NCI-H510A (cell line): Measurements from ENCODE around the gene SOCS7.
"Not testable (repeated sequence)": the region's sequence is repeated elsewhere in the genome, so short reads cannot be mapped to it uniquely, and the experiment has no call there.

Experiments used
- DNase-seq: peaks from one replicate; lab custom pipeline; 2025; lab: John Stamatoyannopoulos, UW

SOCS7 gene

DNA sequence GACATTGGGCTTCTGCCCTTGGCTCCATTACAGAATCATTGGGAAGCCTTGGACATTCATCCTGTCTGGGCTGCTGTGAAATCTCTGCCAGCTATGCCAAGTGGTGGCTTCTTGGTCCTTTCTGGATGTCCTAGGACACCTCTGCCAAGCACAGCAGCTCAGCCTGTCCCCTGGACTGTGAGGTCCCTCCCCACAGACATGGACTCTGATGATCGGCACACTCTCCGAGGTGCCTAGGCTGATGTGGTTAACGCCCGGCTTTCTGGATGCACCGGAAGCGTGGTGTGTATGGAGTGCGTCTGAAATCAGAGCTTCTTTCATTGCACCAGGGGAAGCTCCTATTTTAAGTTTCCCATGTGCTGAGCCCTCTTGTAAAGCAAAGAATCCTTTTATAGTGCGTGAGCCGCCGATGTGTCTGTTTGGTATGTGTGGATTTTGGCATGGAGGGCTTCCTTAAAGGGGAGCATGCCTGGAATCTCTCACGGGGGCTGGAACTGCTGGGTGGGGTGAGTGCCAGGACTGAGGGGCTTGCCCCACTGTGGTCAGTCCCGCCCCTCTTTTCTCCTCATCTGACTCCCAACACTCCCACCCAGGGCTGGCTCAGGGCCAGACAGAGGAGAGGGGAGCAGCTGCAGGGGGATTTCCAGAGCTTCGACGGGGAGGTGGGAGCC is 69.7 kb downstream of the SOCS7 start:
- no peak for DNase-seq

DNA sequence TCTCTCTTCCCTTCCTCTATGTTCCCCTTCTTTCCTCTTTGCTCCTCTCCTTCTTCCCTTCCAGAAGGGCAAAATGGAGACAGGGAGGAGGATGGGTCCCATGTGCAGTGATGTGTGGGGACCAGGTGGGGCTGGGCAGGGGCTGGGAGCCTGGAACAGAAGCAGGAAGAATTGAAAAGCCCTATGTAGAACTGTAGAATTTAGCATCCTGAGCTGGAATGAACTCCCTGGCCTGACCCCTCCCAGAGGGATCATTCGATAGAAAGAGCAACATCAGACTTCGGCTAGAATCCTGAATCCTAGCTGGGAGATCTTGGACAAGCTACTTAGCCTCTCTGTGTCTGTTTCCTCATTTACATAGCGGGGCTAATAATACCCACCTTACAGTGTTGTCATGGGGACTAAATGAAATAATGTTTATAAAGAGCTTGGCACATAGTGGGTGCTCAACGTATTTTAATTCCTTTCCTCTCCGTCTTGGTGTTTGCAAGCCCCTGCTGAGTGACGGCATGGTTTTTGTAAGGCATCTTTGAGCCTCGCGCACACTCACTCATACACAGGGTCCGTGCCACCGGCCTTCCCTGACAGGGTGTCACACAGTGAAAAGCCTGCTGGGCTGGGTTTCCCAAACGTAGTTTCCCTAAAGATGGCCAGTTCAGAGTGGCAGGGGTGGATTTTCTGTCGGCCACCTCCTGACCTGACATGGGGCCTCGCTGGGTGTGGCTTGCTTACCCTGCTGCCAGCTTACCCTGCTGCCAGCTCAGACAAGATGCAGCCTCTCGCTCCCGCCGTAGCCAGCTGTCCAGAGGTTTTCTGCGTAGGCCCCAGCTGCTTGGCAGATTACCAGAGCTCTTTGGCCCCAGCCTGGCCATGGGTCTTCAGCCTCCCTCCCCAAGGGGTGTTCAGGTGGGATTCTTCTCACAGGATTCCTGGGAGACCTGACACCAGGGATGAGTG is 70.5 kb downstream of the SOCS7 start:
- no peak for DNase-seq

DNA sequence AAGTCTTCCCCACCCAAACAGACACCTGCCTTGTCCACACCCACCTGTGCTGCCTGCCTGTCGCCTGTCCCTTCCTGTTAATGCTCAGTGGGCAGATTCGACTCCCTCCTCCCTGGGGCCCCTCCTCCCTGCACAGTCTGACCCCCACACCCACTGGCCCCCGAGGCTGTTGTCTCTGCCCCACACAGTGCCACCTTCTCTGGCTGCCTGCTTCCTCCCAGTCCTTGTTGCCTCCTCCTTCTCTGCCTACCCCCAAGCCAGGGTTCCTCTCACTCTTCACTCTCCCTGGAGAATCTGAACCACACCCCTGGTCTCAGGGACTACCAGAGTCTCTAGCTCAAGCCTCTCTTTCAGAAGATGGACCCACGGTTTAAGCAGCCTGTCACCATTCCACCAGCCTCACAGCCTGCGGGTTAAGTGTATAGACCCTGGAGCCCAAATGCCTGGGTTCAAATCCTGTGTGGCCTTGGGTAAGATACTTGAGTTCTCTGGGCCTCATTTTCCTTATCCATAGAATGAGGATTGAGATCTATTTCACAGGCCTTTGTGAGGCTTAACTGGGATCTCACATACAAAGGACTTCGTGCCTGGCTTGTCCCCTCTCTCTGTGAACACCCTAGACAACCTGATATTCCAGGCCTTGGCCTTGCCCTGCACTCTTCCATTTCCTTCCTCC is 72.8 kb downstream of the SOCS7 start:
- DNase-seq = no peak

DNA sequence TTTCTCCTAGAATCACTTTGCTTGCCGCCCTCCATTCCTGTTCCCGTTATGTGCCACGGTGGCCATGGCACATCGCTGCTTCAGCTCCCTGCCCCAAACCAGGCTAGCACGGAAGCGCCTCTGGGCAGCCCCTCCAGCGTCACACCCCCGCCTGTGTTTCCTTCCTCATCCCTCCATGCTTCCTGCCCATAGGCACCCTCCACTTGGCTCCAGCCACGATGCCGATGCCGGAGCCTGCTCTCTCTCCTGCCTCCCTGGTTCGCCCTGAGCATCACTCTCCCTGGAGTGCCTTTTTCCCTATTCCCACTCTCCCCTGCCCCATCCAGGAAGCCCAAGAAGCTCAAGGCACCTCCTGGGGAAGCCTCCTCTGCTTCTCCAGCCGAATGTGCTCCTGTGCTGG is 73.4 kb downstream of the SOCS7 start:
- DNase-seq = no peak

DNA sequence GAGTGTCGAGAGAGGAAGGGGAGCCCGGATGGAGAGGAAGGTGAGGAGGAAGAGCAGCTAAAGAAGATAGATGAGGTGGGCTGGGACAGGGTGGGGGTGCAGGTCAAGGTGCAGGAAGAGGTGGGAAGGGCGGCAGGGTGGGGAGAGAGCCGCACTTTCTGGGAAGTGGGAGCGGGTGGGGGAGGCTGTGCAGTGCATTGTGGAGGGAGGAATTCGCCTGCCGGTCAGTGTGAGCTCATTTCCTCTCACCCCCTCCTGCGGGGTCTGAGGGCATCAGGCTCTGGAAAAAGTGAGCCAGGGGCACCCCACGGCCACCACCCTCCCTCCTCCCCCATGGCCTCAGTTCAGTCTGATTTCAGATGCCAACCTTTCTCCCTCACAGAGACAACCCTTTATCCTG is 74.1 kb downstream of the SOCS7 start:
- DNase-seq = no peak

DNA sequence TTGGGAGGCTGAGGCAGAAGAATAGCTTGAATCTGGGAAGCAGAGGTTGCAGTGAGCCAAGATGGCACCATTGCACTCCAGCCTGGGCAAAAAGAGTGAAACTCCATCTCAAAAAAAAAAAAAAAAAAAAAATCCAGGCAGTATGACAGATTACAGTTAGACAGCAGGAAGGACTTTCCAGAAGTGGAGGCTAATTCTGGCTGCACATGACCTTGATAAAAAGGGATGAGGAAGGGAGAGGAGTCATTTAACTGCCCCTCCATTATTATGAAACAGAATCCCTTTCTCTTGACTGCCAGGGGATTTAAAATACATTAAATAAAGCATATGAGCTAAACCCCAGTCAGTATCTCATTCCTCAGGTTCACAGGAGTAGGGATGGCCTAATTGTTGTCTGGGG is 74.8 kb downstream of the SOCS7 start:
- DNase-seq = no peak

DNA sequence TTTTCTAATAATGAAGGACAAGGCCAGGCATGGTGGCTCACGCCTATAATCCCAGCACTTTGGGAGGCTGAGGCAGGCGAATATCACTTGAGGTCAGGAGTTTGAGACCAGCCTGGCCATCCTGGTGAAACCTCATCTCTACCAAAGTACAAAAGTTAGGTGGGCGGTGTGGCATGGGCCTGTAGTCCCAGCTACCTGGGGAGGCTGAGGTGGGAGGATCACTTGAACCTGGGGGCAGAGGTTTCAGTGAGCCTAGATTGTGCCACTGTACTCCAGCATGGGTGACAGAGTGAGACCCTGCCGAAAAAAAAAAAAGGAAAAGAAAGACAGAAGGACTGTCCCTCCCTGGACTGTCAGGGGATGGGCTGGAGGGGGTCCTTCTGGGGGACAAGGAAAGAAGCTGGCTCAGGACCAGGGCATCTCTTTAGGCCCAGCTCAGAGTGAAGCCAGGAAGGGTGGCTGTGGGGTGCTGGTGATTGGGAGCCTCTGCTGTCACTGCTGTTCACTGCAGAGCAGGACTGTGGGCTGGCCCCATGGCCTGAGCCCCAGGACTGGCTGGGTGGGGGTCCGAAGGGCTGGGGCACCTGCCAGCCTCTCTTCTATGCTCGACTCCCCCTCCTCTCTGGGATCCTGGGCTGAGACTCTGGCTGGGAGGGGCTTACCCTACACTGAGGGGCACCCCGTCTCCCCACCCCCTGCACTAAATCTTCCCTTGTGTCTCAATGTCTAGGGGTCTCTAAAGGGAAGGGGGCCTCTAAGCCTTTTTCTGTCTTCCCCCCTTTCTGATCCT is 75.7 kb downstream of the SOCS7 start:
- no peak for DNase-seq

DNA sequence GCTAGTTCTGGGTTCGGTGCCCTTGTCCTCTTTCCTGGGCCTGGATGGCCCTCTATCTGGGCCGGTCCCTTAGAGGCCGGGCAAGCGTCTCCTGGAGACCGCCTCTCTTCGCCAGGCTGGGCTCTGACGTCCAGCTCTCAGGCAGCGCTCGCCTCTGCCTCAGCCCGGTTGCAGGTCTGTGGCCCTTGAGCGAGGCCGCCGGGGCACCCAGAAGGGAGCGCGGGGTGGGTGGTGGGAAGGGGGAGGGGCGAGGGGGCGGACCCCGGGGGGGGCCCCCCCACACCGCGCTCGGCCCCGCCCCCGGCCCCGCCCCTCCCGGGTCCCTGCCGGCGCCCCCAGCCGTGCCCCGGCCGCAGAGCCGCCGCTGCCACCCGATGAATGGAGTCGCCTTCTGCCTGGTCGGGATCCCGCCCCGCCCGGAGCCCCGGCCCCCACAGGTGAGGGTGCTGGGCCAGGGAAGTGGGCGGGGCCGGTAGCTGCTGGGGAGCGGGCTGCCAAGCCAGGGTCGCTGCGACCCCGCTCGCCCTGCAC is 76.5 kb downstream of the SOCS7 start, which contains the start of gene ARHGAP23:
Gene ARHGAP23, plus strand, starts transcription at position 353 of the 531 bp plus-strand sequence. Its CDS starts 22 bp downstream, at position 375.
- no peak for DNase-seq

DNA sequence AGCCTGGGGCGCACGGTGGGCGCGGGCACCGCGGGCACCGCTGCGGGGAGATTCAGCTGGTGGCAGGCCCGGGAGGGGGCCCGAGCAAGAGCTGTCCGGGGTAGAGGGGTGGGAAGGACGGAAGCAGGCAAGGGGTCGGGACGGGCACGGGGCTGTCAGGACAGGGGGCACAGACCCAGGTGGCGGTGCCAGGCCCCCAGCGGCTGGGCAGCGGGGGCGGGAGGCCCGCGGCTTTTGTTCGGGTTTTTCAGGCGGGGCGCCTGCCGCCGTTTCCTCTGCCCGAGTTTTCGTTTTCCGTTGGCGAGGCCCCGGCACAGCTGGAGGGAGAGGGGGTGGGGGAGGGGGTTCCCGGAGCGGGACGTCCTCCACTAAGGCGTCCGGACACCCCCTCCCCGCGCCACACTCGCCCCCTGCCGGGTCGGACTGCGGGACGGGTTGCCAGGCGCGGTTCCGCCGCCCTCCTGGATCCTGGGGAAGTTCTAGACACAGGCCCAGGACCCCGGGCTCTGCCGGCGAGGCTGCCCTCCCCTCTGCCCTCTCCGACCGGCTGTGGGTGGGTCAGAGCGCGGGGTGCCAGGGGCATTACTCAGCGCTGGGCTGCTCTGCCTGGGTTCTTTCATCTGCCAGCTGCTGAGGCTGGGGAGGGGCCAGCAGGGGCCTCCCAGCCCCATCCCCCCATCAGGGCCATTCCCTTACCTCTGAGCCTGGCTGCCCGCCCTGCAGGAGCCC is 77.2 kb downstream of the SOCS7 start:
- DNase-seq = no peak

DNA sequence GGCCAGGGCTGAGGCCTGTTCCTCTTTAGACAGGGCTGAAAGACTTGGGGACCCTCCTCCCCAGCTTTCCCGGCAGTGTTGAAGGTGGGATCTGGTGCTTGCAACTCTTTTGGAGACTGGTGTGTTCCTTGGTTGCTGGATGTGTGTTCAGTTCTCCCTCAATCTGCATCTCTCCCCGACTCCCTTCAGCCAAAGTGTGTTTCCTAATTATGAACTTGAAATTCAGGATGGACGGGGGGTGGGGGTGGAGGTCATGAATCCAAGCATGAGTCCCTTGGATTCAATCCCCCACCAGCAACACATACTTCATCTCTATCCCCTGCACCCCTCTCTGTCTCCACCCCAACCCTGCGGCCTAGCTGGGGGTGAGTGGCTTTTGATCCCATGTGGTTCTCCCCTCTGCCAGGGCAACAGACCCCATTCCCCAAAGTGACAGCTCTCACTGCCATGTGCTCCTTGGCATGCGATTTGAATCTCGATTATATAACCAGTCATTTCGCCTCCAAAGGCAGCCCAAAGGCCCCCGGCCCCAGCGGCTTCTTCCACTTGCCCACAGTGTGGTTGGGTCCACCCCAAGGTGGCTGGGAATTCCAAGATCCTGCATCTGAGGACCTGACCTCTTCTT is 77.9 kb downstream of the SOCS7 start:
- no peak for DNase-seq

DNA sequence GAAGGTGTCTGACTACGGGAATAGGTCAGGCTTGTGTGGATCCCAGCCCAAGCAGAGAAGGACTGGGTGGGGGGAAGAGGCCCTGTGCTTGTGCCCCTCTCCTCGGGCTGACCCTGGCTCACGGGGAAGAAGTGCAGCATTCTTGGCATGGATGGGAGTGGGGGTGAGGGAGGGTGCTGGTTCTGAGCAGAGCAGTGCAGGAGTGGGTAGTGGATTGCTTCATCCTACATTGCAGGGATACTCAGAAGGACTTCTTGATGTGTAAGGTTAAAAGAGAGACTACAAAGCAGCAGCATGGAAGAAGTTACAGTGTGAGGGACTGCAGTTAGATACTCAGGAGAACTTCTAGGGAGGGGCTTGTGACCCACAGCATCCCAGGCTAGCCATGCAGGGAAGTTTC is 78.7 kb downstream of the SOCS7 start:
- DNase-seq = no peak

DNA sequence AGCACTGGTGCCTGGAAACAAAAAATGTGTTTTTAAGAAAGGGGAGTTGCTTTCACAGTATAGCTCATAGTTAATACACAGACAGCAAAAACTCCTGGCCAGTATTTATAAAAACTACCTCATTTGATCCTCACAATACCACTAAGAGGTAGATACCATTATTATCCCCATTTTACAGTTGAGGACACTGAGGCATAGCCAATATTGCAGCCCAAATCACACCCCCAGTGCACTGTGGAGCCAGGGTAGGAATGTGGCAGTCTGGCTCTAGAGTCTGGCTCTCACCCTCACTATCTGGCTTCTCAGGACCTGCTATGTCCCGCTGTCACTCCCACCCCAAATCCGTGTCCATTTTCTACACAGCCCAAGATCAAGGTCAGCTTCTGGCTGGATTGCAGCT is 79.2 kb downstream of the SOCS7 start:
- no peak for DNase-seq

DNA sequence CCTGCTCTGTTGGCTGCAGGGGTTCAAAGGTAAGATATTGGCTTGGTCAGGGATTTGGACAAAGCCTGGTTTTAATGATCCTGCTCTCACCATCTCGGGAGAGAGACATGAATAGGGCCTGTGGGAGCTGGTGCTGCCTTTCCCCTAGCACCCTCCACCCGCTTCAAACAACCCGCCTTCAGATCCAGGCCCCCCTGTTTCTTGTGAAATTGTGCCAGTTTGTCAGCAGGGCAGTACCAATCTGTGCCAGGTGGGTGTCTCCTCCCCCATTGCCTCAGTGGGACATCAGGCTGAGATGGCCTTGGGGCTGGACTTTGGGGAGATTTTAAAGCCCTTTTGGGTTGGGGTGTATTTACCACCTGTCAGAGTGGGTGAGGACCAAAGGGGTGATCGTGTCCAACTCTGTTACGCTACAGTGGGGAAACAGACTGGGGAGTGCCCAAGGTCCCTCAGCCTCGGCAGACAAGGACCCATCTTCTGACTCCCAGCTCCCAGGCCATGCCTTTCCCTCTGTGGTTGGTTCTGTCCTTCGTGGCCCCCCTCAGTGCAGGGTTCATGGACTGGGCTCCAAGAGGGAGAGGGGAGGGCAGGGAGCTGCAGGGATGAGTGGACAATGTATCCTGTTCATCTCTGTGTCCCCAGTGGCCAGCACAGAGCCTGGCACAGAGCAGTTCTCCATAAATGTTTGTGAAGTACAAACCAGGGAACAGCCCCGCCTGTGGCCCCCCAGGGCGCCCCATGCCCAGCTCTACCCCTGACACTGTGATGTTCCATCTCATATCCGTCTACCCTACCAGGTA is 79.9 kb downstream of the SOCS7 start:
- no peak for DNase-seq

DNA sequence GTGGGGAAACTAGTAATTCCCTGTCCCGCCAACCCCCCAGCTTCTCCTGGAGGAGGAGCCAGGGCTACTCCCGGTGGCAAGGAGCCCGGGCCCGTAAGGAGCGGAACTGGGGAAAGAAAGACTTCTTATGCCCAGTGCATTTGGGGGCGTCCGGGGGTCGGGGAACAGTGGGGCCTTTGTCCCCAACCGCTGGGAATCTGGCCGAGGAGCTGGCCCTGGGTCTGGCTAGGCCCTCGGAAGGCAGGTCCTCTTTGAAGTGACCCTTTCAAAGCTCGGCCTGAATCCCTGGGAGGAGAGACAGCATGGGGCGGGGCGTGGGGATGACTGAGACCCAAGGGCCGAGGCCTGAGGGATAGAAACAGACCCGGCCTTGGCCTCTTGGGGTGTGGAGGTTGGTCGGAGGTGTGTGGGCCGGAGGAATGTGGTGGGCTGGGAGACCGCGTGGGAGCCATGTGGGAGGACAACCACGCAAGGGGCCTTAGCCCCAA is 82.6 kb downstream of the SOCS7 start:
- no peak for DNase-seq

DNA sequence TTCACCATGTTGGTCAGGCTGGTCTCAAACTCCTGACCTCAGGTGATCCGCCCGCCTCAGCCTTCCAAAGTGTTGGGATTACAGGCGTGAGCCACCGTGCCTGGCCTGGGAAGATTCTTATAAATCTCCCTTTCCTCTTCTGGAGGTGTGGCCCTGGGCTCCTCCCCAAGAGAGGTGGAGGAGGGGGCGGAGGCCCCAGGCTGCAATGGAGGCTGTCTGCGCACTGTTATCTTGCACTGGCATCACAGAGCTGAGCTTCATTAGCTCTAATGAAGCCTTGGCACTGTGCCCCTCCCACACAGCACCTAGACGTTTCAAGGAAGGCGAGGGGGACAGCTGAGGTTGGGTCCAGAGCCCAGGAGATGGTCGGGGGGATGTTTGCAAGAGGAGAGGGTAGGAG is 84.2 kb downstream of the SOCS7 start:
- no peak for DNase-seq

DNA sequence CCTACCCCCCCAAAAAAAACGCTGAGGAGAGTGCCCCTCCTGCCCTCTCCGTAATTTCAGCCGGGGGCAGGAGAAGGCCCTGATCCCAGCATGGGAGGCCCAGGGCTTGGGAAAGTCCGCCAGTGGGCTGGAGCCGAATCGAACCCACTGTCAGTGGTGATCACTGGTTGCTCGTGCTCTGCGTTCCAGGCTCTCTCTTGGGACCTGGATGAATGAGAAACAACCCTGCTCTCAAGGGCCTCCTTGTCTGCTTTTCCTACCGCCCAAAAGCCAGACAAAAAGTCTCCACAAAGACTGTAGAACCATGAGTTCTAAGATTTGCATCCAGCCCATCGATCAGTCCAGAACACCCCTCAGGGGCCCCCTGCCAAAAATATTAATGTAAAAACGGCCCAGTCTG is 84.7 kb downstream of the SOCS7 start:
- DNase-seq = no peak

DNA sequence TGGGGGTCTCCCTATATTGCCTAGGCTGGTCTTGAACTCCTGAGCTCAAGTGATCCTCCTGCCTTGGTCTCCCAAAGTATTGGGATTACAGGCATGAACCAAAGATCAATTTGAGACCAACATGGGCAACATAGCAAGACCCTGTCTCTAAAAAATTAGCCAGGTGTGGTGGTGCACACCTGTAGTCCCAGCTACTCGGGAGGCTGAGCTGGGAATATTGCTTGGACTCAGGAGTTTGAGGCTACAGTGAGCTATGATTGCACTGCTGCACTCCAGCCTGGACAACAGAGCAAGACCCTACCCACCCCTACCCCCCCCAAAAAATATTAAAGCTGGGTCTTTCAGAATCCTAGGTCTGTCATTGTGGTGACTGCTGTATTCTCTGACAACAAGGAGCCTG is 85.7 kb downstream of the SOCS7 start:
- DNase-seq = not testable (repeated sequence)

DNA sequence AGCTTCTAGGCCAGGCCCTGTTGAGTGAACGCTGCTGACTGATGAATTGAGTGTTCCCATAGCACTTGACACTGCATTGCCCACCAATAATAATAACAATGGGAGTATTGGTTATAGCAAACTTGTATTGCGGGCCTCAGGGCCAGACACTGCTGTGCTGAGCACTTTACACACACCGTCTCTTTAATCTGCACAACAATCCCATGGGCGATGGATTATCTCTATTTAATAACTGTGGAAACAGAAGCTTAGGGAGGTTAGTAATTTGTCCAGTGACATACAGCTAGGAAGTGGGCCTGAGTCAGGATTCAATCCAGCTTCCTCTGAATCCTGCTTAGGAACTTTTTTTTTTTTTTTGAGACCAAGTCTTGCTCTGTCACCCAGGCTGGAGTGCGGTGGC is 87.8 kb downstream of the SOCS7 start:
- no peak for DNase-seq

DNA sequence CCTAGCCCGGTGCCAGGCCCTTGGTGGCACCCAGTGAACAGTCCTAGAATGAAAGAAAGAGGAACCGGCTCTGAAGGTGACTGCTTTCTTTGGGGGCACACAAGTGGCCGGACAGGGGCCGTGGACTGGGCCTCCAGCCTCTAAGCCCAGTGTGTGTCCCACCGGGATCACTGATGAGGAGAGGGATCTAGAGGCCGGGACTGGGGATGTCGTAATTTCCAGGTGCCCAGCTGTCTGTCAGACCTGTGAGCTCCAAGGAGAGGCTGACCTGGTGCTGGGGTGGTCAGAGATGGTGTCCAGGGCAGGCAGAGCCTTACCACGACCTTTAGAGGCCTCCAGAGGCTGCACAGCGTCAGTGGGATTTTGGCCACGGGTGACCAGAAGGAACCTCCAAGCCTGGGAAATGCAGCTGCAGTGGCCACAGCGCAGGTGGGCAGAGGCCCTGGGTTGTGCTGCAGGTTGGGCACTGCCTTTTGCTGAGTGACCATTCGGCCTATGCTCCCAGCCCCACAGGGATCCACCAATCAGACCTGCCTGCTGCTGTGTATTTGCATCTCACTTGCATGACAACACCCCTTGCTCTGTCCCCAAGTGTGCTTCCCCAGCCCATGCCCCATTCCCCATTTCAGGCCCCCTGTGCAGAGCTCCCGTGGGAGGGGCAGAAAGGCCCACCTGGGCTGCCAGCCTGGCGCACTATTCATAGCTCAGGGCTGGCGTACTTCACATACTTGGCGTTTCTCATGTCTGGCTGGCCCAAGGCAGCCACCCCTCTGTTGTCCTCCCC is 89.2 kb downstream of the SOCS7 start:
- DNase-seq = no peak
